HG03139 (cell line): Measurements from ENCODE around the gene IDUA.
"Not testable (repeated sequence)": the region's sequence is repeated elsewhere in the genome, so short reads cannot be mapped to it uniquely, and the experiment has no call there.

ENCODE experiments used
- ATAC-seq: cut with Tn5 transposase; IDR thresholded peaks from one replicate; pipeline ENCODE4 v1.9.1; 2021; ENCODE audit not compliant: unreplicated experiment

The IDUA gene

DNA sequence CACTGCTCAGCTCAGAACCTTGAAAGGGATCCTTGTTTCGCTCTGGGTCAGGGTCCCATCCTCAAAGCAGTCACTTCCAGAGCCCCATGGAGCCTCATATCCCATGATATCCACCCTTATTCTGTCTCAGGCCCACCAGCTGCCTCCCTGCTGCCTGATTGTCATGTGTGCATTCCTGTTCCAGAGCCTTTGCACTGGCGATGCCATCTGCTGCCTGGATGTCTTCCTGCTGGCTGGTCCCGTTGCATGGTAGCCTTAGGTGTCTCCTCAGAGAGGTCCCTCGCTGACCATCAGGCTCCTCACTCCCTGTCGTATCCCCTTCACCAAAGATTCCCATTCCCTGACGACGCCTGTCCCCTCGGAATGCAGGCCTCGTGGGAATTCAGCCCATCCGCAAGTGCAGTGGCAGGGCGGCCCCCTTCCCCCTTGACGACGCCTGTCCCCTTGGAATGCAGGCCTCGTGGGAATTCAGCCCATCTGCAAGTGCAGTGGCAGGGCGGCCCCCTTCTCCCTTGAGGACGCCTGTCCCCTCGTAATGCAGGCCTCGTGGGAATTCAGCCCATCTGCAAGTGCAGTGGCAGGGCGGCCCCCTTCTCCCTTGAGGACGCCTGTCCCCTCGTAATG lies 12.5 kb downstream of the IDUA start:
- ATAC-seq, result not testable (repeated sequence)

DNA sequence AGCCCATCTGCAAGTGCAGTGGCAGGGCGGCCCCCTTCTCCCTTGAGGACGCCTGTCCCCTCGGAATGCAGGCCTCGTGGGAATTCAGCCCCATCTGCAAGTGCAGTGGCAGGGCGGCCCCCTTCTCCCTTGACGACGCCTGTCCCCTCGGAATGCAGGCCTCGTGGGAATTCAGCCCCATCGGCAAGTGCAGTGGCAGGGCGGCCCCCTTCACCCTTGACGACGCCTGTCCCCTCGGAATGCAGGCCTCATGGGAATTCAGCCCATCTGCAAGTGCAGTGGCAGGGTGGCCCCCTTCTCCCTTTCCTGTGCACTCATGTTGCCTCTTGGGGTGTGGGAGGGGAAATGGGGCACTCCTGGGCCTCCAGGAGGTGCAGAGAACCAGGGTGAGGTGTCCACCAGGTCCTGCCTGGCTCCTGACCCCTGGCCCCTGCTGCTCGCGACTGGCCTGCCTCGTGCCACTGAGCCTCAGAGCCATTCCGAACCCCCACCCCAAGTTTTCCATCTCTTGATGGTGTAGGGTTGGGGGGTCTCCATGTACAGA lies 13.1 kb downstream of the IDUA start:
- no peak for ATAC-seq

DNA sequence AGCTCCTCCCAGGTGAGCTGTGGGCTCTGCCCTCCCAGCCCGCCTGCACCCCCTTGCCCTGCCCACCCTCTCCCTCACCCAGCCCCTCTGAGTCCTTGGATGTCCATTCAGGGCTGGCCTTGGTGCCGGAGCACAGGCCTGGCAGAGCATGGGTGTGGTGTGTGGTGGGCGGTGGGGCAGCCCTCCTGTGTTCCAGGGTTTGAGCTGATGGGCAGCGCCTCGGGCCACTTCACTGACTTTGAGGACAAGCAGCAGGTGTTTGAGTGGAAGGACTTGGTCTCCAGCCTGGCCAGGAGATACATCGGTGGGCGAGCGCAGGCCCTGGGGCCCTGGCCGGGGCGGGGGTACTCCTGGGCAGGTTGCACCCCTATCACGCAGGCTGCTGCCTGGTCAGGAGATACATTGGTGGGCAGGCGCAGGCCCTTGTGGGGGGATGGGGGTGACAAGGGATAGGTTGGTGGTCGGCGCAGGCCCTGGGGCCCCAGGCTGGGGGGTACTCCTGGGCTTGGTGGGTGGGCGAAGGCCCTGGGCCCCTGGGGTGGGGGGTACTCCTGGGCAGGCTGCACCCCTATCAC lies 13.9 kb downstream of the IDUA start:
- ATAC-seq, result no peak

DNA sequence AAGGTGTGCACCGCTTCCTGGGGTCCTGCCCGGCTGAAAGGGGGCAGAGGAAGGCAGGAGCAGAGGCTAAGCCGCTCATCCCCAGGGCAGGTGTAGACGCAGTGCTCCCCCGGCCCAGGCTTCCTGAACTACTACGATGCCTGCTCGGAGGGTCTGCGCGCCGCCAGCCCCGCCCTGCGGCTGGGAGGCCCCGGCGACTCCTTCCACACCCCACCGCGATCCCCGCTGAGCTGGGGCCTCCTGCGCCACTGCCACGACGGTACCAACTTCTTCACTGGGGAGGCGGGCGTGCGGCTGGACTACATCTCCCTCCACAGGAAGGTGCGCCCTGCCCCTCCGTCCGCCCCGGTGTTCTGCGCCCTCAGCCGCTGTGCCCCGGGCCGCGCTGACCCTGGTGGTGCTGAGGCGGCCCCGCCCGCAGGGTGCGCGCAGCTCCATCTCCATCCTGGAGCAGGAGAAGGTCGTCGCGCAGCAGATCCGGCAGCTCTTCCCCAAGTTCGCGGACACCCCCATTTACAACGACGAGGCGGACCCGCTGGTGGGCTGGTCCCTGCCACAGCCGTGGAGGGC lies 14.8 kb downstream of the IDUA start:
- no peak for ATAC-seq

DNA sequence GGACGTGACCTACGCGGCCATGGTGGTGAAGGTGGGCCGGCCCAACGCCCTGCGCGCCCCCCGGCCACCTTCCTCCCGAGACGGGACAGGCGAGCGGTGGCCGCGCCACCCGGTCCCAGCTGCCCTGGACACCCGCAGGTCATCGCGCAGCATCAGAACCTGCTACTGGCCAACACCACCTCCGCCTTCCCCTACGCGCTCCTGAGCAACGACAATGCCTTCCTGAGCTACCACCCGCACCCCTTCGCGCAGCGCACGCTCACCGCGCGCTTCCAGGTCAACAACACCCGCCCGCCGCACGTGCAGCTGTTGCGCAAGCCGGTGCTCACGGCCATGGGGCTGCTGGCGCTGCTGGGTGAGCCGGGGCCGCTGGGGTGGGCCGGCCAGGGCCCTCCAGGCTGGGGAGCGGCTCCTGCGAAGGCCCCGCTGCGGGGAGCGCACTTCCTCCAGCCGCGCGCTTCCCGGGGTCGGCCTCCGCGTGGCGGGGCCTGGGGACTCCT lies 15.3 kb downstream of the IDUA start:
- no peak for ATAC-seq

DNA sequence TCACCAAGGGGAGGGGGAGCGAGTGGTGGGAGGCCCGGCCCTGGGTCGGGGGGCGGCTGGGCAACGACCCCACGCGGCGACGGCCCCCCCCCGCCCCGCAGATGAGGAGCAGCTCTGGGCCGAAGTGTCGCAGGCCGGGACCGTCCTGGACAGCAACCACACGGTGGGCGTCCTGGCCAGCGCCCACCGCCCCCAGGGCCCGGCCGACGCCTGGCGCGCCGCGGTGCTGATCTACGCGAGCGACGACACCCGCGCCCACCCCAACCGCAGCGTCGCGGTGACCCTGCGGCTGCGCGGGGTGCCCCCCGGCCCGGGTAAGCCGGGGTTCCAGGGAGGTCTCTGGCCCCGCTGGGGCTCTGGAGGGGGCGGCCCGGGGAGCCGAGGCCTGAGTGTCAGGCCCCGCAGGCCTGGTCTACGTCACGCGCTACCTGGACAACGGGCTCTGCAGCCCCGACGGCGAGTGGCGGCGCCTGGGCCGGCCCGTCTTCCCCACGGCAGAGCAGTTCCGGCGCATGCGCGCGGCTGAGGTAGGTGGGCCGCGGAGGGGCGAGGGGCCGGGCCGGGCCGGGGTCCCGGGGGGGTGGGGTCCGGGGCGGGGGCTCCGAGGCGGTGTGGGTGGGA lies 15.9 kb downstream of the IDUA start:
- no peak for ATAC-seq

DNA sequence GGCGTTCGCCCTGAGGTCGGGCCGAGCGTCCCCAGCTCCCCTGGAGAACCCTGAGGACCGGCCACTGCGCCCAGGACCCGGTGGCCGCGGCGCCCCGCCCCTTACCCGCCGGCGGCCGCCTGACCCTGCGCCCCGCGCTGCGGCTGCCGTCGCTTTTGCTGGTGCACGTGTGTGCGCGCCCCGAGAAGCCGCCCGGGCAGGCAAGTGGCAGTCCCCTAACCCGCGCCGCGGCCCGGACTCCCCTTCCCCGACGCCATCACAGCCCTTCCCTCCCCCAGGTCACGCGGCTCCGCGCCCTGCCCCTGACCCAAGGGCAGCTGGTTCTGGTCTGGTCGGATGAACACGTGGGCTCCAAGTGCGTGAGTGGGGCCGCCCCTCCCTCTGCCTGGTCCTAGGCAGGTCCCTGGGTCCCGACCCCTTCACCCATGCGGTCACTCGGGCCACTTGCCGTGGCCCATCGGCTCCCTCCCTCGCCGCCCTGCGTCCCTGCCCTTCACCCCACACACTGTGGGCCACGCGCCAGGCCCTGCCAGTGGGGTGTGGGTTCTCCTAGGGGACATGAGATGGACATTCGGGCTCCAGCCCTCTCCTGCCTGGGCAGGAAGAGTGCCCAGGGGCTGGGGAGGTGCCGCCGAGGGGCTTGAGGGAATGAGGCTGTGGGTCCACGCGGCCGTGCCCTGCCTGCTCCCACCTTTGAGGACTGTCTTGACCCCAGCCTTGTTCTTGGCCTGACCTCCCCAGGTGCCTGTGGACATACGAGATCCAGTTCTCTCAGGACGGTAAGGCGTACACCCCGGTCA lies 16.6 kb downstream of the IDUA start:
- ATAC-seq, result no peak

DNA sequence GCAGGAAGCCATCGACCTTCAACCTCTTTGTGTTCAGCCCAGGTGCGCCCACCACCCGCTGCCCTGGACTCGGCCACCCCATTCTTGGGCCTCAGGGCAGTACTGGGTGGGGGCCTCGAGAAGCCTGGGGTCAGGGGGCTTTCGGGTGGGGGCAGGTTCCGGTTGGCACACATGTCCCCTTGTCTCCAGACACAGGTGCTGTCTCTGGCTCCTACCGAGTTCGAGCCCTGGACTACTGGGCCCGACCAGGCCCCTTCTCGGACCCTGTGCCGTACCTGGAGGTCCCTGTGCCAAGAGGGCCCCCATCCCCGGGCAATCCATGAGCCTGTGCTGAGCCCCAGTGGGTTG lies 17.2 kb downstream of the IDUA start:
- no peak for ATAC-seq

DNA sequence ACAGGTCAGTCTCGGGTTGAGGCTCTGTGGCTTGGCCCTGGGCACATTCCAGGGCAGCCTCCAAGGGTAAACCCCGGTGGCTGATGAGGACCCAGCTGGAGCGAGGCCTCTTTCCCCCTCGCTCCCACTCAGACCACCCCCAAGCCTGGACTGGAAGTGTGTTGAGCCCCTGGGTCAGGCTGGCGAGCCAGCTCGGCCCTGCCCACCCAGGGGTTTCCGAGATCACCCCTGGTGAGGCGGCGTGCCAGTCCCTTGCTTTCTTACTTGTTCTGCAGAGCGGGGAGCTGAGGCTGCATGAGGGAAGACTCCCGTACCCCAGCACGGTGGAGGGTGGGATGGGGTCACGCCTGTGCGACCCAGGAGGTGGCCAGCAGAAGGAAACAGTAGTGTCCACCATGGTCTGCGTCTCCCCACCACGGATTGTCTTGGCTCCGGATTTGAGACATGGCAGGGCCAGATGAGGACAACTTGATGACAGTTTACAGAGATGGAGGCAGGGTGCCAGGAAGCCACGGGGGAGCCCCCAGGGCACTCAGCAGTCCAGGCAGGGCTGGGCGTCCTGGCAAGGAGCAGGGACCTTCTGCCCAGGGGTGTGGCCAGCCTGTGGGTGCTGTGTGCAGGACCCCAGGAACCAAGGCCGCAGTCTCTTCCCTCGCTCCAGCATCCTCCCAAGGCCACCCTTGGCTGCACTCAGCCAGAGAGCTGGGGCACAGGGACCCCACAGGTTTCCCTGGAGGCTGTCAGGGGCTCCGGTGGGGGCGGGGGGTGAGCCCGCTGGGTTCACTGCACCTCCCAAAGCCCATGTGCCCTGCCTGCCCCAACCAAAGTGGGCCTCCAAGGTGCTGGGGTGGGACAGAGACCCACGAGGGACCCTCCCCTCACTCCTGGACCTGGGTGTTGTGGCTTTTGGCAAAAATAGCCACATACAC lies 18.0 kb downstream of the IDUA start:
- ATAC-seq, result no peak

DNA sequence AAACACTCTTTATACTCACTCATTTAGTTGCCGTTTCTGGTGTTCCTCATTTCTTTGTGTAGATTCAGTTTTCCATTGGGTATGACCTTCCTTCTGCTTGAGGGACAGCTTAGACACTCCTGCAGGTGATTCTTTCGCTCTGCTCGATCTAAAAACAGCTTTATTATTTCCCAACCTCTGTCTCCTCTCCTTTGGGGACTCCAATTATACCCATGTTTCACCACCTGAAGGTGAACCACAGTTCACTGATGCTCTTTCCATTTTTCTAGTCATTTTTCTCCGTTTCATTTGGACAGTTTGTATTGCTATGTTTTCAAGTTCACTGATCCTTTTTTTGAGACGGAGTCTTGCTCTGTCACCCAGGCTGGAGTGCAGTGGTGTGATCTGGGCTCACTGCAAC lies 20.0 kb downstream of the IDUA start:
- ATAC-seq, result no peak

DNA sequence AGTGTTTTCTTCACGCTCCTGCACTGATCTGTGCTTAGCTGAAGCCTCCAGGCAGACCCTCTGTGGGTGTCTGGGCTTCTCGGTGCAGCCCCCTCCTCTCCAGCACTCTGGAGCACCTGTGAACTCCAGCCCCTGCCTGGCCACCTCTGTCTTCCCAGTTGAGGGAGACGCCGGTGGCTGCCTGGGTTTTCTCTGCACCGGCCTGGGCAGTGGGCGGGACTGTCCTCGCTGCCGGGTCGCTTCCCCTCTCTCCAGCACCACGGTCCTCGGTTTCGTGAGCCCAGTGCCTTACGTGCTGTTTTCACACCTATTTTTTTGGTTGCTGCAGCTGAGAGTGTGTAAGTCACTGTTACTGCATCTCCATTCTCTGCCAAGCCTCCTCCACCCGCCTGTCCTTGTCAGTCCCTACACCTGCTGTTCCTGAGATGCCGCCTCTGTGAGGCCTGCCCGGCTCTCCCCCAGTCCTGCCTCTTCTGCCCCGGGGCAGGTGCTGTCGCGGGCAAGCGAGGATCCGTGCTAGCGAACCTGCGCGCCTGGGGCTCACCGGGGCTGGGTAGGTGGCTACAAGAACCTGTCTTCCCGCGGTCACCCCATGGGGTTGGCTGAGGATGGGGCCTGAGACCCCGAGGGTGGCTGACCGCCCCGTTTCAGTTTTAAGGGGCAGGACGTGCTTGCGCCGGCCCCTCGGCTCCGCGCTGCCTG lies 22.1 kb downstream of the IDUA start:
- no peak for ATAC-seq

DNA sequence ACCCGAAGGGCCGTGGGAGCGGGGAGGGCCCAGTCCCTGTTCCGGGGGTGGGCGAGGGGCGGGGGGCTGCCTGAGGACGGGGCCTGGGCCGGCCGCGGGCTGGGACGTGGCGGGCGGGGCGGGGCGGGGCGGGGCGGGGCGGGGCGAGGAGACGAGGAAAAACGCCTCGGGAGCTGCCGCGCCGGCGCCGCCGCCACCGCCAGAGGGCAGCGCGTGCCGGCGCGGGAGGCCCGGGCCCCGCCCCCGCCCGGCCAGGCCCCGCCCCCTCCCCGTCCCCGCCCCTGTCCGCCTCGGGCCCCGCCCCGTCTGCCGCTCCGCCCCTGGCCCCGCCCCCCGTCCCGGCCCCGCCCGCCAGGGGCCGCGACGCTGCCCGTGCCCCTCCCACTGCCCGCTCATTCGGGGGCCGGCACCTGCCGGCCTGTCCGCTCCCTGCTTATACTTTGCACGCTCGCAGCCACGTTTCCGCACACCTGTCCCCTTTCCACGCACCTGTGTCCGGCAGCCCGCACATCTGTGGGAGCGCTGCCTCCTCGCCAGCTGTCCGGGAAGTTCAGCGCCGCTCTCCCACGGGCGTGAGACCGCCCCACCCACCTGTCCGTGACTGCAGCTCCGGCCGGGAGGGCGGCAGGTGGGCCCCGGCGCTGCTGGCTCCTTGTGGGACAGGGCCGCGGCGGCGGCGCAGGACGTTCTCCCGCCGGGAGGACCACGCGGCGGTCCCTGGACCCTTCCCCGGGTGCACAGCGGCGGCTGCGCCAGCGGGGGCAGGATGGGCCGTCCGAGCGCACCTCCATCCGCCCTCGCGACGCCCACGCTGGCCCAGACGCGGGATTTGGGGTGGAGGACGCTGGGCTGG lies 22.9 kb downstream of the IDUA start:
- no peak for ATAC-seq

DNA sequence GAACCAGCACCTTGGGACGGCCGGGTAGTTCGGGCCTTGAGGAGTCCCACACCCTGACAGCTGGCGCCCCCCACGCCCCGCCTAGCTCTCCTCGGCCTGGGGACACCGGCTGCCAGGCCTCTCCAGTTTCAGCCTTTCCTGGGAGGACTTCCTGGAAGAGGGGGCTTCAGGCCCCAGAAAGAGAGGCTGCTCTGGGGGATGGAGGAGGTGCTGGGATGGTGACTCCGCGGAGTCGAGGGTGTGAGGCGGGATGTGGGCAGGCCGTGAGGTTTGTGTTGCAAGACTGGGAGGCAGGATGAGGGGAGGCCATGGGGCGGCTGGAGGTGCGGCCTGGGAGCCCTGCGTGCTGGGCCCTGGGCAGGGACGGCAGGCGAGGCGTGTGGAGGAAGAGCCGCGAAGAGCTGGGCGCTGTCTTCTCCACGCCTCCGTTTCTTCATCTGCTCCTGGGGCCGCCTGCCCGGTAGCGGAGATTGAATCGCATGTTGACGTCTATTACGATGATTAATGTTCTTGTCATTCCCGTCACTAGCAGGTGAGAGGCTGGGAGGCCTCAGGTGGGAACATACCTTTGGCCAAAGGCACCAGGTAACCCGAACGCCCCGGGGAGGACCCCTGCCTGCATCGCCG lies 23.7 kb downstream of the IDUA start:
- ATAC-seq, result no peak

DNA sequence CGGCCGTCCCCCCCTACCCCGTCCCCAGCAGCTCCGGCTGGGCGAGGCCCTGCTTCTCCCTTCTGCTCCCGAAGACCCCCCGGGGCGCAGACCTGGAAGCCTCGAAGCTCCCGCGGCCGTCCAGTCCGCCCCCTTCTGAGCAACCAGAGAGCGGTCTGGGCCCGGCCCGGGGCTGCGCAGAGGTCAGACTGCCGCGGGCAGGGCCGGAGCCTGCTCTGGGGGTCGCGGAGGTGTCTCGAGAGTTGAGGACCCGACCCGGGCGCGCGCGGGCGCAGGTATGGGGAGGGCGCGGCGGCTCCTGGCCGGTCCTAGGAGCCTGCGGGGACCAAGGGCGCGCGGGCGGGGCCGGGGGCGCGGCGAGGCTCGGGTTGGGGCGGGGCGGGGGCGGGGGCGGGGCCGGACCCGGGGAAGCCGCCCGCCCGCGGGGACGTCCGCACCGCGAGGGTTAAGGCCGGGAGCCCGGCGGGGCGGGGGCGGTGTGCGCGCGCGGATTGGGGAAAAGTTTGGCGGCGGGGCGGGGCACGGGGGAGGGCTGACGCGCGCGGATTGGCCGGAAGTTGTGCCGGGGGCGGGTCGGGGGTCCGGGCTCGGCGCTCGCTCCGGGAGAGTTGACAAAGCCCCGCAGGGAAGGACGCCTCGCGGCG lies 24.3 kb downstream of the IDUA start, which contains the start of gene FGFRL1:
TSS of gene FGFRL1 (plus strand) at position 605 of the 644 bp plus-strand sequence. CDS start 860 bp downstream, outside the sequence.
- peak; percentile 37 for ATAC-seq

DNA sequence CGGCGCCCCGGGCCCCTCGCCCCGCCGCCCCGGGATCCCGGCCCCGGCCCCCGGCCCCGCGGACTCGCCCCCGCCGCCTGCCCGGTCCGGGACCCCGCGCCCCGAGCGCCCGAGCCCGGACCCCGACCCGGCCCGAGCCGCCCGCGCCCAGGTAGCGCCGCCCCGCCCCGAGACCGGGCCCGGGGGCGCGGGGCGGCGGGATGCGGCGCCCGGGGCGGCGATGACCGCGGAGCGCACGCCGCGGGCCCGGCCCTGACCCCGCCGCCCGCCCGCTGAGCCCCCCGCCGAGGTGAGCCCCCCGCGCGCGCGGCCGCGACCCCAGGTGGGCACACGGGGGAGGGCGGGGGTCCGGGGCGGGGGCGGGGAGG lies 24.8 kb downstream of the IDUA start:
- ATAC-seq, result no peak

DNA sequence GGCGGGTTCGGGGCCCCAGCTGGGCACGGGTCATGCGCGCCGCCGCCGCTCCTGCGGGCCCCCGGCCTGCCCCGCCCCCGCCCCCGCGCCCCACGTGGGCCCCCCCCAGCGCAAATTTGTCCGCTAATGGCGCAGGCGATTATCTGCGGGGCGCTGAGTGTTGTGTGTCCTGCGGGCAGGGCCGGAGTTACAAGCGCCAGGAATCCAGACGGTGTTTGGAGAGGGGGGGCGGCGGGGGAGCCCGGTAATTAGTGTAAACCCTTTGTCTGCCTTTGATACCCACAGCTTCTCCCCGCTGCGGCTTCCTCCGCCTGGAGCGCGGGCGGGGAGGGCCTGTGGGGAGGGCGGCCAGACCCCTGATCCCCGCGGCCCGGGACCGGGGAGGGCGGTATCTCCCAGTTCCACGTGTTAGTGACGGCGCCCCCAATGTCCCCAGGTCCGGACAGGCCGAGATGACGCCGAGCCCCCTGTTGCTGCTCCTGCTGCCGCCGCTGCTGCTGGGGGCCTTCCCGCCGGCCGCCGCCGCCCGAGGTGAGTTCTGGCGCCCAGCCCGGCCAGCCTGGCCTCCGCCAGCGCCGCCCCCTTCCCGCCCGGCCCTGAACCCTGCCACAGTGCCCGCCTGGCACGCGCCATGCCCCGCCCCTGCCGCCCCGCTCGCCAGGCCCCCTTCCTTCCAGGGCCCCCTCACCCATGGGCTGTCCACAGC lies 25.3 kb downstream of the IDUA start:
- no peak for ATAC-seq
